OCI-LY7 (cell line): ENCODE results near the gene PMIS2. TPM values are rescaled to one million over a fixed set of nuclear protein-coding genes. Genes with fewer than 3 reads are reported as not detected.
A peak's percentile ranks its signal among the peaks of the same experiment; 100 is the strongest.

Experiments
- BruUV-seq: library from RNA; stranded (reverse); fragments of 400-500 nt; replicated peaks from 2 replicates; lab custom pipeline; 2021; lab: Mats Ljungman, UMichigan
- CTCF ChIA-PET: fragments of 300-600 bp; sonication (Branson Sonifier 250); formaldehyde crosslinking; loops from one replicate; lab custom pipeline; 2022; ENCODE audit warnings: antibody characterized with exemption; ENCODE audit not compliant: unreplicated experiment; lab: Charles Lee
- POLR2A ChIA-PET: fragments of 300-600 bp; sonication (Branson Sonifier 250); formaldehyde crosslinking; loops from one replicate; lab custom pipeline; 2022; ENCODE audit warnings: antibody characterized with exemption; lab: Charles Lee
- DNase-seq: peaks from one replicate; pipeline ENCODE4 v3.0.0-alpha.2; 2015; ENCODE audit warnings: low spot score
- H2AFZ ChIP-seq: fragments of 200-600 bp; sonication (generic), shearing (Covaris generic); 2 replicates; pipeline ENCODE4 v1.6.1; 2014; ENCODE audit warnings: mild to moderate bottlenecking, antibody characterized with exemption, low read length, moderate library complexity
- H3K27ac ChIP-seq: fragments of 200-600 bp; sonication (generic); 2 replicates; pipeline ENCODE4 v1.5.1; 2014; ENCODE audit warnings: mixed run types, low read depth, mild to moderate bottlenecking, moderate library complexity, low read length, inconsistent platforms; ENCODE audit not compliant: poor library complexity, severe bottlenecking
- H3K36me3 ChIP-seq: fragments of 200-600 bp; sonication (generic); 2 replicates; pipeline ENCODE4 v1.6.1; 2014; ENCODE audit warnings: mild to moderate bottlenecking, antibody characterized with exemption, low read length, moderate library complexity, mixed read lengths; ENCODE audit not compliant: insufficient read depth
- H3K4me1 ChIP-seq: fragments of 200-600 bp; sonication (generic); 2 replicates; pipeline ENCODE4 v1.5.1; 2014; ENCODE audit warnings: mild to moderate bottlenecking, low read length; ENCODE audit not compliant: insufficient read depth, poor library complexity, severe bottlenecking
- H3K4me2 ChIP-seq: fragments of 200-600 bp; sonication (generic); 2 replicates; pipeline ENCODE4 v1.6.1; 2014; ENCODE audit warnings: mild to moderate bottlenecking, low read length
- H3K4me3 ChIP-seq: fragments of 200-600 bp; sonication (generic); 2 replicates; pipeline ENCODE4 v1.5.1; 2014; ENCODE audit warnings: mild to moderate bottlenecking, low read depth, low read length; ENCODE audit not compliant: poor library complexity, severe bottlenecking
- H3K79me2 ChIP-seq: fragments of 200-600 bp; sonication (generic); 2 replicates; pipeline ENCODE4 v1.6.1; 2016; ENCODE audit warnings: low read depth, mild to moderate bottlenecking, low read length, moderate library complexity, mixed read lengths; ENCODE audit not compliant: insufficient read depth
- H3K9me2 ChIP-seq: fragments of 200-600 bp; sonication (generic); 2 replicates; pipeline ENCODE4 v1.6.1; 2016; ENCODE audit warnings: mild to moderate bottlenecking, low read length, mixed read lengths; ENCODE audit not compliant: insufficient read depth
- H3K9me3 ChIP-seq: fragments of 200-600 bp; sonication (generic); 2 replicates; pipeline ENCODE4 v1.6.1; 2014; ENCODE audit warnings: mild to moderate bottlenecking, mixed run types, low read length, mixed read lengths
- H4K20me1 ChIP-seq: fragments of 200-600 bp; sonication (generic); 2 replicates; pipeline ENCODE4 v1.6.1; 2014; ENCODE audit warnings: mild to moderate bottlenecking, antibody characterized with exemption, low read length, moderate library complexity, mixed read lengths; ENCODE audit not compliant: insufficient read depth
- EZH2phosphoT487 ChIP-seq: fragments of 200-600 bp; sonication (generic); IDR thresholded peaks from 2 replicates; pipeline ENCODE4 v1.6.1; 2018; ENCODE audit warnings: low read depth, borderline replicate concordance, mild to moderate bottlenecking, mixed run types, antibody characterized with exemption, low read length, moderate library complexity, mixed read lengths
- intact Hi-C: fragments of 100-400 bp; cut with micrococcal nuclease; formaldehyde crosslinking; loops from one replicate; pipeline ENCODE4 v1.10.0; 2022; ENCODE audit not compliant: unreplicated experiment
- total RNA-seq, 2 experiments: library from RNA; depleted of rRNA in 1 of 2; stranded (reverse); fragments of >200 nt in 1 of 2; shearing (Covaris generic) in 1 of 2; gene quantifications; 2 replicates each; pipeline ENCODE4 v1.2.3, GENCODE V29; 2014 to 2022
- TF ChIP-seq, protein P1 (sequence below): fragments of 200-600 bp; sonication (generic); conservative IDR thresholded peaks from 2 replicates; pipeline ENCODE4 v1.5.1; 2014; ENCODE audit warnings: mild to moderate bottlenecking, antibody characterized with exemption, low read length, moderate library complexity, mixed read lengths

Gene PMIS2
- total RNA-seq, 2 experiments from 2014 or later: not detected

GRCh38 chr19:35607661-35608060, 21.7 kb downstream of the PMIS2 start:
- Histone ChIP-seq H3K79me2 (no peaks in the 10 kb centered on the region), H3K4me1 (peaks cover 23% of the 10 kb centered on the region), H3K9me2 (no peaks in the 10 kb centered on the region), H3K27ac (no peak overlapping the region), H3K4me3 (no peak overlapping the region), H3K9me3 (peaks cover 5% of the 10 kb centered on the region; the same call in 1 of the 2 replicates), H2AFZ (no peak overlapping the region), H3K36me3 (no peaks in the 10 kb centered on the region), H3K4me2 (no peak overlapping the region), H4K20me1 (no peaks in the 10 kb centered on the region)
- ChIA-PET POLR2A (interaction anchor here (1.7 kb wide), 1 partner anchor 41 kb away, joined by 6 read pairs; the partner anchor contains the start of gene COX6B1), CTCF (interaction anchor here (1.0 kb wide), 1 partner anchor 50 kb away, joined by 10 read pairs; no protein-coding TSS in a partner anchor)
- no TSS peak for BruUV-seq
- DNase-seq: no peak
- TF ChIP-seq, protein P1, sequence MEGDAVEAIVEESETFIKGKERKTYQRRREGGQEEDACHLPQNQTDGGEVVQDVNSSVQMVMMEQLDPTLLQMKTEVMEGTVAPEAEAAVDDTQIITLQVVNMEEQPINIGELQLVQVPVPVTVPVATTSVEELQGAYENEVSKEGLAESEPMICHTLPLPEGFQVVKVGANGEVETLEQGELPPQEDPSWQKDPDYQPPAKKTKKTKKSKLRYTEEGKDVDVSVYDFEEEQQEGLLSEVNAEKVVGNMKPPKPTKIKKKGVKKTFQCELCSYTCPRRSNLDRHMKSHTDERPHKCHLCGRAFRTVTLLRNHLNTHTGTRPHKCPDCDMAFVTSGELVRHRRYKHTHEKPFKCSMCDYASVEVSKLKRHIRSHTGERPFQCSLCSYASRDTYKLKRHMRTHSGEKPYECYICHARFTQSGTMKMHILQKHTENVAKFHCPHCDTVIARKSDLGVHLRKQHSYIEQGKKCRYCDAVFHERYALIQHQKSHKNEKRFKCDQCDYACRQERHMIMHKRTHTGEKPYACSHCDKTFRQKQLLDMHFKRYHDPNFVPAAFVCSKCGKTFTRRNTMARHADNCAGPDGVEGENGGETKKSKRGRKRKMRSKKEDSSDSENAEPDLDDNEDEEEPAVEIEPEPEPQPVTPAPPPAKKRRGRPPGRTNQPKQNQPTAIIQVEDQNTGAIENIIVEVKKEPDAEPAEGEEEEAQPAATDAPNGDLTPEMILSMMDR: no peak
- no peak for TF ChIP-seq EZH2phosphoT487
- intact Hi-C loops: no loop called here

DNA sequence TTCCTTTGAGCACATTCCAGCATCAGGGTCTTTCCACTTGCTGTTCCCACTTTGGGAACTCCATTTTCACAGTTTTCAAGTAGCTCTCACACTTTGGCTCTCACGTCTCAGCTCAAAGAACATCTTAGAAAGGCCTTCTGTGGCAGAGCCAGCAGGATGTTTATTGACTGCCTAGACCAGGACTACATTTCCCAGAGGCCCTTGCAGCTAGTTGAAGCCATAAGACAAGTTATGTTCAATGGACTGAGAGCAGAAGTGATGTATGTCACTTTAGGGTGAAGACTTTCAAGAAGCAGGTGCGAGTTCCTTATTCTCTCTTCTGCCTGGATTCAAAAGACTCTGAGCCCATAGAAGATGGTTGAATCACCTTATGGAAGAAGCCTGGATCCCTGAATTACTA, 22.3 kb downstream of the PMIS2 start:
- peak overlapping the region; percentile 26; the same call in 1 of the 2 replicates for H2AFZ ChIP-seq
- CTCF ChIA-PET: interaction anchor here (1.0 kb wide), 1 partner anchor 51 kb away, joined by 10 read pairs; no protein-coding TSS in a partner anchor

More for the DNA sequence above, 22.3 kb downstream of the PMIS2 start:
- Histone ChIP-seq H4K20me1 (no peaks in the 10 kb centered on the region), H3K9me3 (peaks cover 5% of the 10 kb centered on the region; the same call in 1 of the 2 replicates), H3K36me3 (no peaks in the 10 kb centered on the region), H3K4me3 (no peak overlapping the region), H3K9me2 (no peaks in the 10 kb centered on the region), H3K27ac (no peak overlapping the region), H3K4me2 (no peak overlapping the region), H3K4me1 (peaks cover 24% of the 10 kb centered on the region), H3K79me2 (peaks cover 5% of the 10 kb centered on the region)
- peak; percentile 55 for DNase-seq
- intact Hi-C loops: no loop called here
- POLR2A ChIA-PET: interaction anchor here (1.7 kb wide), 1 partner anchor 40 kb away, joined by 6 read pairs; the partner anchor contains the start of gene COX6B1
- TF ChIP-seq, protein P1: no peak
- TF ChIP-seq EZH2phosphoT487: no peak
- no TSS peak for BruUV-seq
